HepG2 (cell line): Measurements from ENCODE around the gene SPTAN1.

Experiments
- SRY ChIP-seq: sonication (generic); formaldehyde crosslinking; IDR thresholded peaks from 2 replicates; pipeline ENCODE4 v1.8.0; 2022; ENCODE audit warnings: mild to moderate bottlenecking, missing genetic modification reagents
- TCF12 ChIP-seq, 2 experiments: fragments of 450-650 bp in 1 of 2; sonication (generic) in 1 of 2; formaldehyde crosslinking in 1 of 2; IDR thresholded peaks; 2 replicates each; pipeline versions ENCODE4 v1.6.1 to v1.8.0; 2017 to 2022; ENCODE audit warnings: antibody characterized with exemption in 1 of 2, mild to moderate bottlenecking in 1 of 2, missing genetic modification reagents in 1 of 2, moderate library complexity in 1 of 2
- YEATS4 ChIP-seq: sonication (generic); formaldehyde crosslinking; IDR thresholded peaks from 2 replicates; pipeline ENCODE4 v1.4.0; 2020; ENCODE audit warnings: missing genetic modification reagents, borderline replicate concordance
- ZNF580 ChIP-seq: IDR thresholded peaks from 2 replicates; pipeline ENCODE4 v1.6.1; 2016; ENCODE audit warnings: low read depth, borderline replicate concordance

GRCh38 chr9:128587453-128587852, 35.1 kb downstream of the SPTAN1 start:
- TF ChIP-seq ZNF580 (CRISPR knock-in tag) = no peak
- no peak for TF ChIP-seq SRY (CRISPR knock-in tag)
- TF ChIP-seq YEATS4 (CRISPR knock-in tag) = no peak
- TF ChIP-seq TCF12 (IDR thresholded peaks at IDR 0.05) = no peak
- TF ChIP-seq TCF12 (CRISPR knock-in tag; IDR thresholded peaks at IDR 0.05) = no peak
